ENCODE measurements around the gene BPIFA1. TPM values are rescaled to one million over a fixed set of nuclear protein-coding genes. Genes with fewer than 3 reads are reported as not detected.

BPIFA1 gene
- polyA plus RNA-seq, 1 of the 3 experiments (the other 2 are of a cell fraction), result not detected

GRCh38 chr20:33273117-33273851 is 37.5 kb downstream of the BPIFA1 start:
- H3K4me3 ChIP-seq (ENCODE audit: low read depth in 2 of 2, low read length in 1 of 2), result no peak overlapping the region
- H3K4me1 ChIP-seq (ENCODE audit: control insufficient read depth in 1 of 2, insufficient read depth in 2 of 2, low read depth in 1 of 2, low read length in 1 of 2), result peaks cover 0 to 8% of the 10 kb centered on the region in 2 experiments; a peak in 1 of 4 replicates
- H2AFZ ChIP-seq (ENCODE audit: low read depth), result no peak overlapping the region
- no peaks in the 10 kb centered on the region for H3K9me2 ChIP-seq
- no peak overlapping the region for H3K4me2 ChIP-seq
- H3K9me3 ChIP-seq, result no peaks in the 10 kb centered on the region
- H3K9ac ChIP-seq, result no peak overlapping the region
- no peaks in the 10 kb centered on the region for H3F3A ChIP-seq (replicated peaks; ENCODE audit: insufficient read depth)
- WGBS (ENCODE audit: low lambda C conversion rate), result 16% methylated on average over 12 of the region's 13 CpGs
- DNase-seq, result no peak
- CTCF ChIA-PET, result interaction anchor here (1.0 to 4.1 kb wide), 2 partner anchors 10 to 18 kb away, joined by 3 to 29 read pairs; no protein-coding TSS in a partner anchor
- H3K36me3 ChIP-seq (replicated peaks in 1 of 2; ENCODE audit: control insufficient read depth in 1 of 2, insufficient read depth in 2 of 2, low read length in 1 of 2), result no peaks in the 10 kb centered on the region
- POLR2A ChIA-PET, result no interaction called here
- no peaks in the 10 kb centered on the region for H4K20me1 ChIP-seq (ENCODE audit: insufficient read depth)
- H3K27me3 ChIP-seq (ENCODE audit: insufficient read depth), result peaks cover 8% of the 10 kb centered on the region; the same call in 1 of the 2 replicates
- H3K27ac ChIP-seq (ENCODE audit: low read depth in 2 of 2, low read length in 1 of 2), result no peak overlapping the region
- no peaks in the 10 kb centered on the region for H3K79me2 ChIP-seq (ENCODE audit: insufficient read depth)
- TF ChIP-seq TCF12 (IDR thresholded peaks at IDR 0.05) (no peak), CHD2 (IDR thresholded peaks at IDR 0.05; ENCODE audit: low read length, partially characterized antibody) (no peak), FOSL2 (IDR thresholded peaks at IDR 0.05; ENCODE audit: borderline replicate concordance, low read depth) (no peak), IRF3 (IDR thresholded peaks at IDR 0.05; ENCODE audit: low read depth, low read length) (no peak), PBX3 (IDR thresholded peaks at IDR 0.05) (no peak), FOXM1 (IDR thresholded peaks at IDR 0.05; ENCODE audit: low read depth) (no peak), ZBTB33 (IDR thresholded peaks at IDR 0.05; ENCODE audit: borderline replicate concordance, low read depth) (no peak), RXRA (IDR thresholded peaks at IDR 0.05; ENCODE audit: borderline replicate concordance, low read depth) (no peak), JUND (IDR thresholded peaks at IDR 0.05) (no peak), CTCF (IDR thresholded peaks at IDR 0.05) (no peak), POLR2AphosphoS5 (IDR thresholded peaks at IDR 0.05; ENCODE audit: low read depth, low read length) (no peak), EZH2phosphoT487 (IDR thresholded peaks at IDR 0.05; ENCODE audit: borderline replicate concordance, low read depth) (no peak), ELF1 (IDR thresholded peaks at IDR 0.05) (no peak)
